ENCODE measurements around the gene LRMDA.

GRCh38 chr10:75643944-75644692 is 212.7 kb downstream of the LRMDA start:
- TF ChIP-seq CTCF (IDR thresholded peaks at IDR 0.05) (no peak), POLR2A (IDR thresholded peaks at IDR 0.05) (no peak)
